ENCODE measurements around the gene GRIA3.
"Not testable (repeated sequence)": the region's sequence is repeated elsewhere in the genome, so short reads cannot be mapped to it uniquely, and the experiment has no call there.

Gene GRIA3

DNA sequence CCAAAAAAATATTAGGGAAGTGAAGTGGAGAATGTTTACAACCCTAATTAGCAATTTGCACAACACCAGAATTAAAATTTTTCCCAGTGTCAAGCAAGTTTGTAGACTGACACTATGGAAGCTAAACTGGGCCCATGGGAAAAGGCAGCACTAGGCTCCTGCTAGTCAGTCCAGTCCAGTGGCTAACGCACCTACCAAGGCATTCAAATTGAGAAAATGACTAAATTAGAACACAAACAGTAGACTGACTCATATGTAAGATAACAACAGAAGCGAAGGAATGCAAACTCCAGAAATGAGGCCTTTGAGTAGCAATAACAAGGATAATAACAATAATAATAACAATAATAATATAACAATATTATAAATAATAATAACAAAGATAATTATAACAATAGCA is 90.7 kb downstream of the GRIA3 start:
- DNase-seq (ENCODE audit: low read depth), result no peak

DNA sequence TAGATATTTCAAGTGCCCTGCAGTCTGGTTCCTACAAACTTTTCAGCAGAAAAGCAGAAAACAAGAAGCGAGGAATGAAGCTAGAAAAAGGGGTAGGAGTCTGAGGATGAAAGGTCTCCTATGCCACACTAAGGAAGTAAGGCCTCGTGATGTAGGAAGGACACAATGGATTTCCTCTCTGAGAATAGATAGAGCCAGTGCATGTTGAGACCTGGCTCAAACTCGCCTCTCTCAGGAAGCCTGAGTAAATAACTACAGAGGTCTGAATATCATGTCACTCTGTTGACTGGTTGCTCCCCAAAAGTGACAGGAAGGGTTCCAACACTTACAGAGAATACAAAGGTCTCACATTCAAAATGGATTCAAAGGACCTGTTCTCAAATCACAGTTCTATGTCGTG is 93.3 kb downstream of the GRIA3 start:
- no peak for DNase-seq (ENCODE audit: low read depth)

GRCh38 chrX:123277821-123278220 is 93.7 kb downstream of the GRIA3 start:
- no peak for DNase-seq (ENCODE audit: low read depth)

- no peak for DNase-seq (ENCODE audit: low read depth)
Measured at GRCh38 chrX:123282241-123282640, 98.2 kb downstream of the GRIA3 start.

DNA sequence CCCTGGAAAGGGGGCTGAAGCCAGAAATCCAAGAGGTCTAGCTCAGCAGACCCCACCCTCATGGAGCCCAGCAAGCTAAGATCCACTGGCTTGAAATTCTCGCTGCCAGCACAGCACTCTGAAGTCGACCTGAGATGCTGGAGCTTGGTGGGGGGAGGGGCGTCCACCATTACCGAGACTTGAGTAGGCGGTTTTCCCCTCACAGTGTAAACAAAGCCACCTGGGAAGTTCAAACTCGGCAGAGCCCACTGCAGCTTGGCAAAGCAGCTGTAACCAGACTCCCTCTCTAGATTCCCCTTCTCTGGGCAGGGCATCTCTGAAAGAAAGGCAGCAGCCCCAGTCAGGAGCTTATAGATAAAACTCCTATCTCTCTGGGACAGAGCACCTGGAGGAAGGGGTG is 99.3 kb downstream of the GRIA3 start:
- DNase-seq (ENCODE audit: low read depth), result not testable (repeated sequence)

DNA sequence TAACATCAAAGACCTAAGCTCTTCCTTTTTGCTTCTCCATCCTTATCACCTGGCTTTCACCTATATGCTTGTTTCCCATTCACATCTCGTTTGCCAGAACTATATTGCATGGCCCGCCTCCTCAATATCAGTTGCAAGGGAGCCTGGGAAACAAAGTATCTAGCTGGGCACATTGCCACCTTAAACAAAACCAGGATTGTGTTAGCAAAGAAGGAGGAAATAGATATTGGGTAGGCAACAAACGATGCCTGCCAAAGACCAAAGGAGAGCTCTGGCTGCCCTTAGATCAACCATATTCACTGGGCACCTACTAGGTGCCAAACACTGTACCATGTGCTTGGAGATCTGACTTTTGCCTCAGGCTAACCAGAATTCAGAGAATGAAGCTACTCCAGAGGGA is 107.5 kb downstream of the GRIA3 start:
- no peak for DNase-seq (ENCODE audit: low read depth)

- DNase-seq (ENCODE audit: low read depth), result no peak
Measured at GRCh38 chrX:123298026-123298425, 113.9 kb downstream of the GRIA3 start.

DNA sequence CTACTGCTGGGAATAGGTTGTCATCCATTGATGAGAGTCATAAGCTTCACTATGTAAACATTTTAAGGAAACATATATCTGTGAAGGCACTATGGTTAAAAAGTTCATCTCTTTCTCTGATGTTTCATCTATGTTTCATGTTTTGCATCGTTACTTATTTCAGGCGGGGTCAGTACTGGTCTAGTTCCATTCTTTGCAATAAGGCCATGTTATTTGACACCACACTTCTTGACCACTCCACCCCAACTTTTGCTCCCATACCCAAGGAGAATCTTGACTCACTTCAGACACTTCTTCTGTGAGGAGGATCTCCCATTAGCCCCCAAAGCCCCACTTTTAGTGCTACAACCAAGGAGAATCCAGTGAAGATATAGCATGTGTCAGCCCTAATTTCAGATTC is 119.4 kb downstream of the GRIA3 start:
- no peak for DNase-seq (ENCODE audit: low read depth)

DNA sequence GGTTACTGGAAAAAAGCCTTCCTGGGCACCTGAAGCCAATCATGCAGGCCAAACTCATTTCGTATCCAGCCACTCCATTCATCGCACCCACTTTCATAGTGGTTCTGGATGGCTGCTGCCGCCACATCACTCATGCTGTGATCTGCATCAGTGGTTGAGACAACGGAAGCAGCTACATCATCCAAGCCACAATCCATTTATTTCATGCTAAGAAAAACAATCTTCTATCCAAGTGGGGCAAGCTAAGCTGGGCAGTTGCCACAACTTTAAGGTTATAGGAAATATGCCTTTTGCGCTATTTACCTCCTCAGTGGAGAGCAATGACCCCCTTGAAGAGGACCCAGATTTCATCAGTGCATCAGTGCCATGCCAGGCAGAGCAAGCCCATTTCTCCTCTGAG is 124.6 kb downstream of the GRIA3 start:
- no peak for DNase-seq (ENCODE audit: low read depth)

DNA sequence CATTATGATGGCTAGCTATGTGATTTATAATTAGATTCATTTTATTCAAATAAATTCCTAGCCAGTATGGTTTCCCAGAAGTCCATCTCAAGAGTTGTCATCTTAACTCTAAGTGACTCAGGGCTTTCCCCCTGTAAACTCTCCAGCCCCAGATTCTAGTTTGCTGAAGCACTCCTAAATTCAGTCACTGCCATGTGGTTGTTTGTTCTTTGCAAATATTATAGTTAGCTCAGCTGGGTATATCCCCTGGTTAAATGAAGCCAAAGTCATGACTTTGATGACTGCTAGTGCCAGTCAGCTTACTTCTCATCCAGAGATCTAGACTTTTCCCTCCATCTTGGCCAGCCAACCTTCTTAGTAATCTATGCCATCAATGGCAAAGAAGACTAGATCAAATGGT is 126.0 kb downstream of the GRIA3 start:
- no peak for DNase-seq (ENCODE audit: low read depth)

- DNase-seq (ENCODE audit: low read depth), result no peak
Measured at GRCh38 chrX:123311486-123311885, 127.4 kb downstream of the GRIA3 start.

DNA sequence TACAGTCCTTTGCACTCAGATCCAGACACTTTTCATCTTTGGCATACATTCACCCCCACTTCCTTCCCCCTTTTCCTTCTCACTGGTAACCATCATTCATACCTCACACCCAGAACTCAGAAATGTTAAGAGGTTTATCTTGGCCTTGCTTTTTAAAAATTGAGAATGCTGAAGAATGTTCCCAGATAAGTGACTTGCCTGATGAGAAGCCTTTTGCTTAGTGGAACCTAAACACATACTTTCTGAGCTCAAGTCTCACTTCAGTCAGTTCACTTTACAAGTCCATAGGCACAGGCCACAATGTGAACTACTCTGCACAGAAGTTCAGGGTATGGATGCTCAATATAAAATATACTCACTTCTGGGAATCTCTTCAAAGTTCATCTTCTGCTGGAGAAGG is 129.4 kb downstream of the GRIA3 start:
- no peak for DNase-seq (ENCODE audit: low read depth)

DNA sequence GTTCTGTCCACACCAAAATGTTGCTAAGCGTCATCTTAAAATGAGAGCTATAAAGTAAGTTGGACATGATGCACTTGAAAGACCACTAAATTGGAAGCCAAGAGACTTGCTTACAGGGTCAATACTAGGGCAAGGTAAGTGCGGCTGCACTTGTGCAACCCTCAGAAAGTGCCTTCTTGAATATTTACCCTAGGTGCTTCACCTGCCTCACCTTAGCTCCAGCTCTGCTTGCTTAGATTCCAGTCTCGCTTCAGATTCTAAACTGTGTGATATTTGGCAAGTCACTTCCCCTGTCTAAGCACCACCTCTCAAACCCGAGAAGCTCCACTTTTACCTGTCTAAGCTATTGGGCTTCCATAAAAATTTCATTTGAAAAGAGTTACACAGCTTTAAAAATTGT is 136.5 kb downstream of the GRIA3 start:
- no peak for DNase-seq (ENCODE audit: low read depth)

DNA sequence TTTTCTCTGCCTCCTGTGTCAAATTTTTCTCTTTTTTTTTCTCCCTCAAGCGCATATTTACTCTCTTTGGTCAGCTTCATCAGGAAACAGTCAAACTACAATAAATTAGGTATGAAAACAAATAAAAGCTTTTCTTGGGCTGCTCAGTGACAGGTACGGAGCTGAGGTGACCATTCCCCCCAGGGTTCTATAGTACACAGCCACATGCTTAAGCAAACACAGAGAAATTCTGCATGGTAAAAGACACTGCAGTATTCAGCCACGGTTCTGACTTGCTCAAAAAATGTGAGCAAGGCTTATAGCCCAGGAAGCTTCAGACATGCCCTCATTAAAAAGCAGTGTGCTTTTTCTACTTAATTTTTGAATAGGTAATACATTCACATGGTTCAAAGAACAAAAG is 138.5 kb downstream of the GRIA3 start:
- no peak for DNase-seq (ENCODE audit: low read depth)

- DNase-seq (ENCODE audit: low read depth), result no peak
Measured at GRCh38 chrX:123324625-123325024, 140.5 kb downstream of the GRIA3 start.

GRCh38 chrX:123330229-123330942 is 146.3 kb downstream of the GRIA3 start:
- DNase-seq (ENCODE audit: low read depth), result no peak

DNA sequence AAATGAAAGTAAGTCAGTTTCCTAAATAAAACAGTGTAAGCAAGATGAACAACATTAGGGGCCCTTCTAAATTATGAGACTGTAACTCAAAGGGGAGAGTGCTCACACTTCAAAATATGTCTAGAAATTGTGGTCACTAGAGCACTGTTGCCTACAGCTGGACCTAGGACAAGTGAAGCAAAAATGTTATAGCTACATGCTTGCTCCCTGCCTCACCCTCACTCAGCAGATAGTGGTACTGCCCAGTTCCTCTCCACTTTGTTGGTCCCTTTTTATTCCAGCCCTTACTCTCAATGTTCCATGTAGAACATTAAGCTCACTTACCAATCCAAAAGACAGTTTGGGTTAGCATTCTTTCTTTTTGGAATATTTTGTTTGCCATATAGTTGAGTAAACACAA is 147.3 kb downstream of the GRIA3 start:
- no peak for DNase-seq (ENCODE audit: low read depth)

- no peak for DNase-seq (ENCODE audit: low read depth)
Measured at GRCh38 chrX:123331859-123332258, 147.8 kb downstream of the GRIA3 start.

GRCh38 chrX:123336666-123337065 is 152.6 kb downstream of the GRIA3 start:
- no peak for DNase-seq (ENCODE audit: low read depth)

GRCh38 chrX:123337886-123338639 is 154.0 kb downstream of the GRIA3 start:
- DNase-seq (ENCODE audit: low read depth), result no peak

DNA sequence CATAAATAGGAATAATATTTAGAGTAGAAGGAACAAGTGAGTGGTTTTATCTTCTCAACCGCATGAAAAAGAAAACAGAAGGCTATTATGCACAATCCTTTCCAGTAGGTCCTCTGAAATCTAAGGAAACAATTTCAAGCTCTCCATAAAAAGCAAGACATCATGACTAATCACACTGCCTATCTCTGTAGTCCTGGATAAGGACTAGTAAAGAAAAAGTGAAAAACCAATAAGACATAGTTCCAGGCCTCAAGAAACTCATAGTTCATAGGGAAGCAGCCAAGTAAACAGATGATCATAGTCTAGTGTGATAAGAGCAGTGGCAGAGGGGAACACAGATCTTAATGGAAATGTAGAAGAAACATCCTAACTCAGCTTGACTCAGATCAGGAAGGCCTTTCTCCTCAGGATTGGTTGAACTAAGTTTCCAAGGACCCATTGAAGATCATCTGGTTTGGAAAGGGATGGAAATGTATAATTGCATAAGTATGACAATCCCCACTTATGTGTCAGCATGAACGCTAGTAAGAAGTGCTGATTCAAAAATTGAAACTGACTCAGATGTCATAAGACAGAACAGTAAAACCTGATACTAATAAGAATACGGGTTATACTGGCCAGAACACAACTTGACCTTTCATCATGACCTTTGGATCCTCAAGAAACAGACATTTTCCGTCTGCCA is 155.3 kb downstream of the GRIA3 start:
- no peak for DNase-seq (ENCODE audit: low read depth)

- no peak for DNase-seq (ENCODE audit: low read depth)
Measured at GRCh38 chrX:123340696-123341095, 156.6 kb downstream of the GRIA3 start.

GRCh38 chrX:123348468-123348867 is 164.4 kb downstream of the GRIA3 start:
- DNase-seq (ENCODE audit: low read depth), result no peak

Measured in activated gamma-delta T cell treated with anti-CD3 and anti-CD28 coated beads, Interleukin-2, amount 50 U/mL, for 16 hours (primary cell).